ENCODE measurements around the gene USHBP1. TPM values are rescaled to one million over a fixed set of nuclear protein-coding genes. Genes with fewer than 3 reads are reported as not detected.

Gene USHBP1
- total RNA-seq, 1 donor from 2014 or later: 0.22 TPM

DNA sequence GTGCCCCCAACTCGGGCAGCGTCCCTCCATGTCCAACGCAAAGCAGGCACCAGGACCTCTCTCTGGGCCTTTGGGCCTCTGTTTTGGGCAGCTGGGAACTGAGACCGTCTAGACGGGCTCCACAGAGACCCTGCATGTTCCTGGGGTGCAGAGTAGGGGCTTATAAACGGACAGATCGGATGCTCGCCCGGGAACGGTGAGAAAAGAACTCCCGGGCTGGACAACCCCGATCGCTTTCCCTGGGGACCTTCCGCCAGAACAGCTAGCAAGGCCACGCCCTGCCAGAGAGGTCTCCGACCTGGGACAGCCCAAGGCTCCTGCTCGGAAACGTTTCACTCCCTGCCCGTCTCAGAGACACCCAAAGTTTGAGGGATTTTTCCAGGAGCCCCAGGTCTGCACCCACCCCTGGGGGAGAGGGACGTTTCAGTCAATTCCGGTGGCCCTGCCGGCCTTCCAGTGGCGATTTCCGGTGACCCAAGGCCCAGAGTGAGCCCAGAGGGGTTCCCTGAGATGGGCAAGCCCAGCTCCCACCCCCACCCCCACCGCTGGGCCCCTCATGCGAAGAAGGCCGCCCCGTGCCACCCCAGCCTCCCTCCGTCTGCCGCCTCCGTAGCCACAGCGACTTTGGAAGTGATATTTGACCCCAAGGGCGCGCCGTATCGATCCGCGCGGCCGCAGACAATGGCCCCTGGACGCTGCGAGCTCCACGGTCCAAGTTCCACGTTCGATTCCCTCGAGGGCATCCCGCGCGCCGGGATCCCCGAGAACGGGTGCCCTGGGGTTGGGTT is 20.5 kb downstream of the USHBP1 start:
- intact Hi-C loops (cut with micrococcal nuclease): no loop called here

DNA sequence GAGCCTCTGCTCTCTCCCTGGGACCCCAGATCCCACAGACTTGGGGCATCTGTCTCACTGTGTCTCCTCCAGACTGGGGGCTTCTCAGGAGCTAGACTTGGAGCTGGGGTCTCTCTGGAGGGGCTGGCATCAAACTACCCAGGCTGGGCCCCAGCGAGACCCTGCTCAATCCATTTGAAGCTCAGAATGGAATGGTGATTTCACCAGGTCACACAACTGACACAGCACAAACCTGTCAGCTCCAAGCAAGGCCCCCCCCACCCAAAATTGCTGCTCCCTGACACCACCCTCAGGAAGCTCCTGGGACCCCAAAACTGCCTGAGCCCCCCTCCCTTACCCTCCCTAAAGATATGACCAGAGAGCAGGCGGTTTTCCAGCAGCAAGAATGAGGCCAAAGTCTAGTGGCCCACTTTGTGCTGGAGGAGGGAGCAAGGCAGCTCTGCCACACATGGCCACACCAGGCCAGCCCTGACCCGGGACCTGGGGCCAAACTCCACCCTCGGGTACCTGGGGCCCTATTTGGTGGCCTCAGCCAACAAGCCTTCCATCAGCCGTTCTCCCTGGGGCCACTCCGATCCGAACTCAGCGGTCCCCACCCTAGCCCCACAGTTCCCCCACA is 21.2 kb downstream of the USHBP1 start:
- intact Hi-C loops (cut with micrococcal nuclease): no loop called here

DNA sequence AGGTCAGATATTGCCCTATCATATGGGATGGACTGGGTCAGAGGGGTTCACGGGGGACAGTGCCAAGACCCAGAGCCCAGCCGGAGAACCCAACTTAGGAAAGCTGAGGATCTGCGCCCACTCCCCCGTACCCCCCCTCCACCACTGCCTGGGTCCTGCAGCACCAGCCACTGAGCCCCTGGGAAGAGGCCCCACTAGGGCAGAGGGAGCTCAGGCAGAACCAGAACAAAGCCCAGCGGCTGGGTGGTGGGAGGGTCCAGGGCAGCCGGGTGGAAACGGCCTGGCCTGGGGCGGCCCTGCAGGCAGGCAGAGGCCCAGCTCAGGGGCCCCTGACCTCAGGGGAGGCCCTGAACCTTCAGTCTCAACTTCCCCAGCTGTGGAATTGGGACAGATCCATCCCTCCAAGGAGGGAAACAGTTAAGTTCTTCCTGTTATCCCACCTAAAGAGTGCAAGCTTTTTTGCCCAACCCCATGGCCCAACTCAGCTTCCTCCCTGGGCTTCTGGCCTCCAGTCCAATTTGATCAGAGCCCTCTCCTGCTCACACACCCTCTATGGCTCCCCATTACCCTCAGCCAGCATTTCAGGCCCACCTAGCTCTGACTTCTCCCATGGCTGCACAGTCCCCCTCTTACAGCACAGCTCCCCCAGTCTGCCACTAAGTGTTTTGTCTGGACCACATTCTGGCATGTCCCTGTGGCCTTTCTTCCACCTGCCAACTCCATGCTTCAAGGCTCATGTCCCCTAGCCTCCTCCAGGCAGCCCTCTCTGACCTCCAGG is 21.9 kb downstream of the USHBP1 start:
- intact Hi-C loops (cut with micrococcal nuclease): no loop called here

DNA sequence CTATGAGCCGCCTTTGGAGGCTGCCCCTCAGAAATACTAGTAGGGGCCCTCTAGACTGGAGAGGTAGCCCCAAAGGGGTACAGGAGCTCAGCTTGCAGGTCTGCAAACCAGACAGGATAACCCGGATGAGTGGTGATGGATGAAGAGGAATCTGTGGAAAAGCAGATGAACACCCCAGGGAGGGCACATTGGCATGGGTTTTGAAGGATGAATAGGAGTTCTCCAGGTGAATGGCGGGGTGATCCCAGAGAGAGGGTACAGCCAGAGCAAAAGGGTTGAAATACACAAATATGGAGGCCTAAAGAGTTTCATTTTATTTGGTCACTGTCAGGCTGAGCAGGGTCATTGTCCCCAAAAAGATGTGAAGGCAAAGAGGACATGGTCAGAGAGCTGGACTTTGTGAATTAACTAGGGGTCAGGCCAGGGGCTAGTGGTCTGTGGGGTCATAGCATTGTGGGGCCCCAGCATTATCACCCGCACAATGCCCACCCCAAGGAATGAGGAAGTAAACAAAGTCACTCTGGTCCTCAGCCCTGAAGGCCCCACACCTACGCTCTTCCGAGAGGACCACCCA is 23.6 kb downstream of the USHBP1 start:
- intact Hi-C loops (cut with micrococcal nuclease): no loop called here

DNA sequence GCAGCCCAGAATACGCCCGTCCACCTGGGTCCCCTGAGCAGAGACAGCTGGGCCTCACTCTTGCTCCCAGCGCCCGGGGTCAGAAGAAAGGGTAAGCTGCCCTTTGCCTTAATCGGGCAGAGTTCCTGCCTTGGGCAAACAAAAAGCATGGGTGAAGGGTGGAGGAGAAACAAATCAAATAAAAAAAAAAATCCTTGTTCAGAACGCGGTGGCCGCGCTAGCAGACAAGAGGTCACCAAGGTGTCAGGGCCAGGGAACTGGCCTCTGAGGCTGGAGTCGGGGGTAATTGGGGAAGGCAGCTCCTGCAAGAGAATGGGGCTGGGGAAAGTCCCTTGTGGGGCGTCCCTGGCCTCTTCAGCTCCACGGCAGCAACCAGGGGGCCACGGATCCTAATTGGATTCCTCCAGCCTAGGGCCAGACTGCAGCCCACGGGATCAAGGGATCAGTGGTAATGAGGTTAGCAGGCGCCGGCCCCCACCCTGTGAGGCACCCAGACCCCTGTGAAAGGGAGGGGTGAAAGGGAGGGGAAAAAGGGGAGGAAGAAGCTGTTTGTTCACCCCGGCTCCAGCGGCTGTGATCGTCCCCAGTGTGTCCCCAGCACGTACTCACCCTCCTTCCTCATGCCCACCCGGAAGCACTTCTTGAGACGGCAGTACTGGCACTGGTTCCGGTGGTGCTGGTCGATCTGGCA is 24.3 kb downstream of the USHBP1 start:
- intact Hi-C loops (cut with micrococcal nuclease): no loop called here

DNA sequence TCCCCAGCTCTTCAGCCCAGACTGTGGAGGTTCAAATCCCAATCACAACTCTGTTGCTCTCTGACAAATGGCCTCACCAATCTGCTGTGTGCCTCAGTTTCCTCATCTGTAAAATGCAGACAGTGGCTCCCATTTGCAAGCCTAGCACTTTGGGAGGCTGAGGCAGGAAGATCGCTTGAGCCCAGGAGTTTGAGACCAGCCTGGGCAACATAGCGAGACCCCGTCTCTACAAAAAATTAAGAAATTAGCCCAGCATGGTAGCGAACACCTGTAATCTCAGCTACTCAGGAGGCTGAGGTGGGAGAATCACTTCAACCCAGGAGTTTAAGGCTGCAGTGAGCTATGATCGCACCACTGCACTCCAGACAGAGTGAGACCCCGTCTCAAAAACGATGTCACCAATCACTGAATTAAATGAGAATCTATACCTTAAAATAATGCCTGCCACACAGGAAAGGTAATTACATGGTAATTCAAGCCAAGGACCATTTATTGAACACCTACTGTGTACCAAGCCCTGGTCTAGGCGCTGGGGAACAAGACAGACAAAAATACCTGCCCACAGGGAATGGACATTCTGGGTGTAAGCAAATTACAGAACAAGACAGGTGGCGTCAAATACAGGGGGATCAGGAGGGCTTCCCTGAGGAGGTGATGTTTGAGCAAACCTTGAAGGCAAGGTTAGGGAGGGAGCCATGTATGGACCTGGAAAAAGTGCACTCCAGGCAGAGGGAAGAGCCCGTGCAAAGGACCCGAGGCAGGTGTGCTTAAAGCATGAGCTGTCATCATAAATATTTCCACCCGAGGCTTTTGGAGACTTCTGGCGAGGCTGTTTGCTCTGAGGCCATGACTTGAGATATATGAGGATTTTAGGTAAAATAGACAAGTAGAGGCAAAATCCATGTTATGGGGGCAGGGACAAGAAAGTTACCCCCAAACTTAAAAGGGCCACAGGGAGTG is 26.5 kb downstream of the USHBP1 start:
- intact Hi-C loops (cut with micrococcal nuclease): no loop called here

DNA sequence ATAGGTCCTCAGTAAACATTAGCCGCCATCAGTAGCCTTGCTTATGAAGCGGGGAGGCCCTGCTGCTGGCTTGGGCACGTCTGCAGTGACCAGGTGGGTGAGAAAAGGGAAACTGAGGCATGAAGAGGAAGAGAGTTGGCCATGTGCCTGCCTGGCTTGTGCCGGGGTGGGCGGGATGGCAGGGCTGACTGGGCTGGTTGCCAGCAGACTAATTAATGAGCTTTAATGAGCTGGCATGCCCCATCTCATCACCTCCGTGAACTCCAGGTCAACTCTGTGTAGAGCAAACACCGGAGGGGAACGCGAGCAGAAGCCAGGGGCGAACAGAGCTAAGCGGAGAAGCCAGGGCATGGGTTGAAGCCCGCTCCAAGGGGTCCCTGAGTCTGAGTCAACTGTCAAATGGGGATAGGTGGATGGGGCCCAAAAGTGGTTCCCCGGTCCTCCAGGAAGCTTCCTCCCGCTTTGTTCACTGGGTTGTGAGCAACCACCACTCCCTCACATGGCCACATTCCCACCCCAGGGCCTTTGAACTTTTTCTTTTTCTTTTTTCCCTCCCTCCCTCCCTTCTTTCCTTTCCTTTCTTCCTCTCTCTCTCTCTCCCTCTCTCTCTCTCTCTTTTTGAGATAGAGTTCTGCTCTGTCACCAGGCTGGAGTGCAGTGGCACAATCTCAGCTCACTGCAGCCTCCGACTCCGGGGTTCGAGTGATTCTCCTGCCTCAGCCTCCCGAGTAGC is 27.6 kb downstream of the USHBP1 start:
- intact Hi-C loops (cut with micrococcal nuclease): loop anchor here (1.0 kb wide), 1 partner anchor 8 kb away; the partner anchor contains the start of gene NR2F6

DNA sequence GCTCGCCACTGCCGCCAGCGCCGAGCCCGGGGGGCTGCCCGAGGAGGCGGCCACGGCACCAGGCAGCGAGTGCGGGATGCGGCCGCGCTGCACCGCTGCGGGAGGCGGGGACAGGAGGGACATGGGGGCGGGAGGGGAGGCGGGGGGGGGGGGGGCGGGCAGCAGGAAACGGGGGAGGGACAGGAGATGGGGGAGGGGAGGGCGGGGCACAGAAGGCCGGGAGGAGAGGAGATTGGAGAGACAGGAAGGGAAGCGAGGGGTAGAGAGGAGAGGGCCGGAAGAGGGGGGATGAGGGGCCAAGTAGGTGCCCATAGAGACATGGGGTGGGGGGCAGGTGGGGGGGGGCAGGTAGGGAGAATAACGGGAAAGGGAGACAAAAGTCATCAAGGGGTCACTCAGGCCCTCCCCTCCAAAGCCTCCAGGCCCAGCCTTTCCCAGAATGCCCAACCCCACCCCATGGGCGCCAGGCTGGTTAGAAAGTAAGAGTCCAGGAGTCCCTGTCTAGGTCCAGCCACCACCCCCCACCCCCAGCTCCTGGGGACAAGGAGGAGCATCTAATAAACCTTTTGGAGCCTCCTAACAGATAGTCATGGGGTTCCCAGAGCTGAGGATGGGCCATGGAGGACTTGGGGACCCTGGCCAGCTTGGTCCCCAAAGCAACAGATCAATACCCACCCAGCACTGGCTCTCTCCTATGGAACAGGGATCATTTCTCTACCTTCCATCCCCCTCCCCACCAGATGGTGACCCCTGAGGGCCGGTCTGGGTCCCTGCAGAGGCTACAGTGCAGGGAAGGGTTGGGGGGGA is 28.4 kb downstream of the USHBP1 start:
- intact Hi-C loops (cut with micrococcal nuclease): loop anchor here (1.0 to 2.0 kb wide), 7 partner anchors 9 to 169 kb away; partner anchors contain the start of genes HAUS8, MYO9B, NR2F6 and OCEL1

DNA sequence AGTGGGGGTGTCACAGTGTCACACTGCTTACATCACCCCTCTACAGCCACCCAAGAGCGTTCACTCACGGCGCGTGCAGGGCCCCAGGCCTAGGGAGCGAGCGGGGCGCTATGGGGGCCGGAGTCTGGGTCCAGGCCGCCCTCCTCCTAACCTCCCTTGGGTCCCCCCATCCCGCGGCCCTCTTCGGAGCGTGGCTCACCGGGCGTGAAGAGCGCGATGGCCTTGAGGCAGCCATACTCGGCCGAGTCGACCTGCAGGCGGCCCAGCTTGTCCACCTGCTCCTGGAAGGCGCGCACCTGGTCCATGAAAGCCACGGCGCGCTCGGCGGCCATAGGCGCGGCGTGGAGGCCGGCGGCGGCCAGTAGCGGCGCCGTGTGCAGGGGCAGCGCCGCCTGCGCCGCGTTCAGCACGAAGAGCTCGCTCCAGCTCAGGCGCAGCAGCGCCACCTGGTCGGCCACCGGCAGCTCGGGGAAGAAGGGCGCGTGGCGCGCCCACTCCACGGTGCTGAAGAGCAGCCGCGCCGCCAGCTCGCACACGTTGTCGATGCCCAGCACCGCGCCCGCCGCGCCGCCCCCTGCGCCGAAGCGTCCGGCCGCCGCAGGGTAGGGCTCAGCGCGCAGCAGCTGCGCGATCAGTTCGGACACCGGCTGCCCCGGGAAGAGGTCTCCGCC is 29.1 kb downstream of the USHBP1 start:
- intact Hi-C loops (cut with micrococcal nuclease): loop anchor here (1.0 to 2.0 kb wide), 6 partner anchors 9 to 168 kb away; partner anchors contain the start of genes HAUS8, MYO9B, OCEL1 and USE1

DNA sequence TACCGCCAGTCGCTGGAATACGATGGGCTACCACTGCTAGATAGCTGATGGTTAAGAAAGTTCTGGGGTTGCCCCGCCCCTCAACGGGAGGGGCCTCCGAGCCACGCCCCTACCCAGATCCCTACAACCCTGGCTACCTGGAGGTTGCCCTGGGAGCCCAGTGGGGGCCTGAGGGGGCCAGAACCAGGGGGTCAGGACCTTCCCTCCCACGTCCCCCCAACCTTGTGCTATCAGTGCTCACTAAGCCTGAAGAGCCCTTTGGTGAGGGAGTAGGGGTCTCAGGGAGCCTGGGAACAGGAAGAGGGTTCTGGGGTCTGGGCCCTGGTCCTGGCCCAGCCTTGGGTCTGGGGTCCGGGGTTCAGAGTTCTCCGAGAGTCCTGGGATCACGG is 29.6 kb downstream of the USHBP1 start:
- intact Hi-C loops (cut with micrococcal nuclease): loop anchor here (1.0 to 2.0 kb wide), 6 partner anchors 9 to 168 kb away; partner anchors contain the start of genes HAUS8, MYO9B, OCEL1 and USE1

DNA sequence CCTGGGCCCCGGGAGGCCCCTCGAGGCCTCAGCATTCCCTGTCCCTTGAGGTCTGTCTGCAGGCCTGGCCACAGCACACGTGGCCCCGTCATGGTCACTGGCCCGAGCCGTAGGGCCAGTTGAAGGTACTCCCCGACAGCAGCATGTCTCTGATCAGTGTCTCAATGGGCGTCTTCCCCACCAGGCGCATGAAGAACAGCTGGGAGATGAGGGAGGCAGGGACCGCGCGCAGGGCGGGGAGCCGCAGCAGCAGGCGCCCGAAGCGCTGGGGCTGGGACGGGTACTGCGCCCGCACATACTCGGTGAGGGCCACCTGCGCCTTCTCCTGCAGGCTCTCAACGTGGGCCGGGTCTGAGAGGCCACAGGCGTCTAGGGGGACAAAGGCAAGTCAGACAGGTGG is 32.3 kb downstream of the USHBP1 start:
- intact Hi-C loops (cut with micrococcal nuclease): no loop called here

DNA sequence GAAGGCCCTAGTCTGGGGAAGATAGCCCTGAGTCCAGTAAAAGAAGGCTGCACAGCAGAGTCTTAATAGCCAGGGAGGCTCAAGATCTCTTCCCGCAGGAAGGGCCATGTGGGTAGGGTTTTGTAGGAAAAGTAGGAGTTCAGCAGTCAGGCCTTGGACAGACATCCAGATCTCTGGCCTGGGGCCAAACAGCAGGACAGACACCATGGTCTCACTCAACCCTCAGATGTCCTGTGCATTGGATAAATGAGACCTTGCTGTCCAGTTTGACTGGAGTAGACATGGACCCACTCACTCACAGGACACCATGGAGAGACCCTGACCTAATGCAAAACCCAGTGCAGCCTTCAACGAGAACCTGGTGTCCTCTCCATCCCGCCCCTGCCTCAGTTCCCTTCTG is 34.7 kb downstream of the USHBP1 start:
- intact Hi-C loops (cut with micrococcal nuclease): loop anchor here (5.0 kb wide), 2 partner anchors 228 to 333 kb away; no protein-coding TSS in a partner anchor

DNA sequence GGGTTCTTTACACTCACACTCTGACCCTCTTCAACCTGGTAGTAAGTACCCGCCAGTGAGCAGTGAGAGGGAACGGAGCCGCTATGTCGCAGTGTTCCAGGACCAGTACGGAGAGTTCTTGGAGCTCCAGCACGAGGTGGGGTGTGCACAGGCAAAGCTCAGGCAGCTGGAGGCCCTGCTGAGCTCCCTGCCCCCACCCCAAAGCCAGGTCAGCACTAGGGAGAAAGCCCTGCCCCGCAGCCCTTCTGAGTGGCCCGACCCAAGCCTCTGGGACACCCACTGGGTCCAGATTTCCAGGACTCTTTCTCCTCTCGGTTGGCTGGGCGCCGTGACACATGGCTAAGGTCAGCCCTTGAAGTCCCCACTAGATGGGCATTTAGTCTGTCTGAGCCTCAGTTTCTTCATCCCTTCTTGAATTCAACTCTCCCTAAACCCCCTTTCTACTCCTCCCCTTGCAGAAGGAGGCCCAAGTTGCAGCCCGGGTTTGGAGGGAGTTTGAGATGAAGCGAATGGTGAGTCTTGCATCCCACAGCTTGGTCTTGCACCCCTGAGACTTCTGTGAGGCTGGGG is 36.7 kb downstream of the USHBP1 start:
- intact Hi-C loops (cut with micrococcal nuclease): loop anchor here (5.0 kb wide), 2 partner anchors 226 to 331 kb away; no protein-coding TSS in a partner anchor

DNA sequence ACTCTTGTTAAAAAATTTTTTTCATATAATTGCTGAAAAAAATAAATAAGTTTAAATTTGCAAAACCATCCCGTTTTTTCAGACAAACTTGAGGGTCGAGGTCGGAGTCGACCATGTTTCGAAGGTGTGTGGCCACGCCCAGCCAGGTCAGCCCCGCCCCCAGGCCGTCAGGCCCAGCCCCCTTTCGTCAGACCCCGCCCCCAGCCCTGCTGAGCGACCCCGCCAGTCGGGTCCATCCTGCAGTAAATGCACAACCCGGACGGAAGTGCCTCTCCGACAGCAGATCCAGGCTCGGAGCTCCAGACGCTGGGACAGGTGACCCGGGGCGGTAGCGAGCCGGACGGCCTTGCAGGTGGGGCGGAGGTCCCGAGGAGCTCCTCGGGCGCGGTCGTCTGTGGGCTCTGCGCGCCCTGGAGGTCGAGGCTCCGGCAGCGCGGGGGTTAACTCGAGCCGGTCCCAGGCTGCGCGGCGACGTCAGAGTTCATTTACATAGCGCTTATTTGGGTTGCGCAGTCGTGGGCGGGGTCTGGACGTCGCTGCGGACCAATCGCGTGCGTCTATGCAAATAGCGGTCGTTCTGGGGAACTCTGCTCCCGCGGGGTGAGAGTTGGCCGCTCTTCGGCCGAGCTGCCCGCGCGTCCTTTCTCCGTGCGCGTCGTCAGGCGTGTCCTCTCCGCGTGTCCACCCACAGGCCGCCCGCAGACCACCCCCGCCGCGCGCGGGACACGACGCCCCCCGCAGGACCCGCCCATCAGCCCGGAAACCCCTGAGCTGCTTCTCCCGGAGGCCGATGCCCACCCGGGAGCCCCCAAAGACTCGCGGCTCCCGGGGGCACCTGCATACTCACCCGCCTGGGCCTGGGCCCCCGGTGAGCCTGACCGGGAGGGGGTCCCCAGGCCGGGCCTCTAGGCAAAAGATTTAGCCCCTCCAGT is 38.3 kb downstream of the USHBP1 start, which contains the start of gene OCEL1:
OCEL1 (plus strand) TSS at position 225 of the 932 bp plus-strand sequence; CDS start at position 247, 22 bp downstream.
- intact Hi-C loops (cut with micrococcal nuclease): loop anchor here (1.0 to 5.0 kb wide), 10 partner anchors 9 to 329 kb away; partner anchors contain the start of genes BABAM1, DDA1, GTPBP3 and HAUS8

DNA sequence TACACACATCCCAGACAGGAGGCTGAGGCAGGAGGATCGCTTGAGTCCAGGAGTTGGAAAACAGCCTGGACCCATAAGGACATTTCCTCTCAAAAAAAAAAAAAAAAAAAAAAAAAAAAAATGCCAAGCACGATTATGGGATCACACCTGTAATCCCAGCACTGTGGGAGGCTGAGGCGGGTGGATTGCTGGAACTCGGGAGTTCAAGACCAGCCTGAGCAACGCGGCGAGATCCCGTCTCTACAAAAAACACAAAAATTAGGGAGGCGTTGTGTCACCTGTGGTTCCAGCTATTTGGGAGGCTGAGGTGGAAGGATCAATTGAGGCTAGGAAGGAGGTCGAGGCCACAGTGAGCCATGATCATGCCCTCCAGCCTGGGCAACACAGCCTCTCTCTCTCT is 39.5 kb downstream of the USHBP1 start:
- intact Hi-C loops (cut with micrococcal nuclease): loop anchor here (5.0 kb wide), 2 partner anchors 223 to 328 kb away; no protein-coding TSS in a partner anchor

All from T-helper 1 cell treated with Interleukin-12 subunit alpha and Interleukin-12 subunit beta and Interleukin-4 antibody, amounts not matched to agents 30 ng/mL and 1 ng/mL, for 36 hours (primary cell).